Measurements from ENCODE around the gene TMEM141.

DNA sequence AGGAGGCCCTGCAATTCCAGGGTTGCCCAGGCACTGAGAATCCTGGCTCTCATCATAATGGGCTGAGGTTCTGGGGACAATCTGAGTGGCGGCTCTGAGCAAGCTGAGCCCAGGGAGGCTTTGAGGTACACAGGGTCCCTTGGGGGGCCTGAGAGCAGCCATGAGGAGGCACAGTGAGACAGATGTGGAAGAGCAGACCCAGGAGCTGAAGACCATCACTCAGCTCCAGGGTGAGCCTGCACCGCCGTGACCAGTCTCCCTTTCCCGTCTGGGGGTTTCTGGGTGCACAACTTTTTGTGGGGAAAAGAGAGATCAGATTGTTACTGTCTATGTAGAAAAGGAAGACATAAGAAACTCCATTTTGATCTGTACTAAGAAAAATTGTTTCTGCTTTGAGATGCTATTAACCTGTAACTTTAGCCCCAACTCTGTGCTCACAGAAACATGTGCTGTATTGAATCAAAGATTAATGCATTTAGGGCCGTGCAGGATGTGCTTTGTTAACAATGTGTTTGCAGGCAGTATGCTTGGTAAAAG lies 5.2 kb downstream of the TMEM141 start, which contains the start of gene CCDC183:
- TF ChIP-seq, protein P1, sequence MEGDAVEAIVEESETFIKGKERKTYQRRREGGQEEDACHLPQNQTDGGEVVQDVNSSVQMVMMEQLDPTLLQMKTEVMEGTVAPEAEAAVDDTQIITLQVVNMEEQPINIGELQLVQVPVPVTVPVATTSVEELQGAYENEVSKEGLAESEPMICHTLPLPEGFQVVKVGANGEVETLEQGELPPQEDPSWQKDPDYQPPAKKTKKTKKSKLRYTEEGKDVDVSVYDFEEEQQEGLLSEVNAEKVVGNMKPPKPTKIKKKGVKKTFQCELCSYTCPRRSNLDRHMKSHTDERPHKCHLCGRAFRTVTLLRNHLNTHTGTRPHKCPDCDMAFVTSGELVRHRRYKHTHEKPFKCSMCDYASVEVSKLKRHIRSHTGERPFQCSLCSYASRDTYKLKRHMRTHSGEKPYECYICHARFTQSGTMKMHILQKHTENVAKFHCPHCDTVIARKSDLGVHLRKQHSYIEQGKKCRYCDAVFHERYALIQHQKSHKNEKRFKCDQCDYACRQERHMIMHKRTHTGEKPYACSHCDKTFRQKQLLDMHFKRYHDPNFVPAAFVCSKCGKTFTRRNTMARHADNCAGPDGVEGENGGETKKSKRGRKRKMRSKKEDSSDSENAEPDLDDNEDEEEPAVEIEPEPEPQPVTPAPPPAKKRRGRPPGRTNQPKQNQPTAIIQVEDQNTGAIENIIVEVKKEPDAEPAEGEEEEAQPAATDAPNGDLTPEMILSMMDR (conservative IDR thresholded peaks at IDR 0.05 in 1 of 2, IDR thresholded peaks at IDR 0.05 in 1 of 2; ENCODE audit: low read depth in 1 of 2, low read length in 2 of 2): no peak
- no peak for TF ChIP-seq EZH2 (IDR thresholded peaks at IDR 0.05; ENCODE audit: low read length, missing control alignments)

Measured in fibroblast of lung (primary cell).